Heart left ventricle (tissue), 16 donors: ENCODE results near the gene CALHM1. TPM values are rescaled to one million over a fixed set of nuclear protein-coding genes. Genes with fewer than 3 reads are reported as not detected.

Experiments used
- ATAC-seq, 4 donors: fragments of 200-7000 bp; cut with Tn5 transposase; one replicate each; pipeline ENCODE4 v1.9.1; 2020 to 2022; ENCODE audit warnings: moderate library complexity in 4 of 4, mild to moderate bottlenecking in 3 of 4, moderate number of reproducible peaks in 1 of 4
- DNase-seq, 5 donors: peaks; one replicate each; pipeline ENCODE4 v3.0.0-alpha.2; 2020
- H3K27ac ChIP-seq, 12 donors: fragments of 200-600 bp; sonication (generic) in 4 of 12; one replicate each; pipeline versions ENCODE4 v1.5.0 to v1.8.0; 2016 to 2022; ENCODE audit warnings: mild to moderate bottlenecking in 2 of 12
- H3K27me3 ChIP-seq, 9 donors: fragments of 200-600 bp; sonication (generic) in 2 of 9; one replicate each; pipeline versions ENCODE4 v1.5.1 to v1.8.0; 2016 to 2022; ENCODE audit warnings: mild to moderate bottlenecking in 3 of 9
- H3K36me3 ChIP-seq, 9 donors: fragments of 200-600 bp; sonication (generic) in 2 of 9; one replicate each; pipeline versions ENCODE4 v1.5.0 to v1.8.0; 2018 to 2022; ENCODE audit warnings: mild to moderate bottlenecking in 2 of 9
- H3K4me1 ChIP-seq, 12 donors: fragments of 200-600 bp; sonication (generic) in 4 of 12; one replicate each; pipeline versions ENCODE4 v1.5.0 to v1.8.0; 2016 to 2022; ENCODE audit warnings: mild to moderate bottlenecking in 3 of 12
- H3K4me3 ChIP-seq, 12 donors: fragments of 200-600 bp; sonication (generic) in 4 of 12; one replicate each; pipeline versions ENCODE4 v1.5.0 to v1.8.0; 2017 to 2022; ENCODE audit warnings: mild to moderate bottlenecking in 9 of 12, moderate library complexity in 4 of 12
- H3K9me3 ChIP-seq, 12 donors: fragments of 200-600 bp; sonication (generic) in 4 of 12; one replicate each; pipeline versions ENCODE4 v1.5.0 to v1.8.0; 2016 to 2022; ENCODE audit warnings: mild to moderate bottlenecking in 1 of 12
- POLR2A ChIP-seq, 2 donors: fragments of 450-650 bp; IDR thresholded peaks; one replicate each; pipeline ENCODE4 v1.6.1; 2017; ENCODE audit warnings: antibody characterized with exemption in 2 of 2, mild to moderate bottlenecking in 2 of 2, moderate library complexity in 2 of 2
- WGBS, 4 donors: extraction: QIAGEN DNeasy Blood & Tissue Kit in 2 of 4; methylation state at CpG; one replicate each; pipeline versions ENCODE4 v1.1.5 to v1.1.7; 2013 to 2018; 5-methylcytosine and 5-hydroxymethylcytosine counted together
- intact Hi-C, 10 donors: fragments of 100-400 bp; cut with DNase I; formaldehyde crosslinking; loops; one replicate each; pipeline versions ENCODE4 v1.11.1 to v1.14.2; 2022
- polyA plus RNA-seq, 2 donors: library from polyadenylated mRNA; stranded (reverse); fragments of 200-250 nt; gene quantifications; one replicate each; pipeline ENCODE4 v1.2.3, GENCODE V29; 2013
- total RNA-seq, 9 donors: library from RNA; depleted of rRNA in 2 of 9; stranded (reverse); fragments of >200 nt in 2 of 9; fragmentation: NEBNext Ultra II Directional in 3 of 9; extraction: Animal tissue kit (Norgen Biotek cat#: 25700) in 3 of 9; gene quantifications; one replicate each; pipeline versions ENCODE4 v1.1.0 to v1.2.4, GENCODE V29; 2016 to 2023
- TF ChIP-seq, protein P1 (sequence below), 12 donors: fragments of 200-600 bp; sonication (generic) in 4 of 12; IDR thresholded peaks; one replicate each; pipeline versions ENCODE4 v1.5.0 to v1.8.0; 2018 to 2022; ENCODE audit warnings: antibody characterized with exemption in 12 of 12, mild to moderate bottlenecking in 5 of 12
- donor health status: ischemic (EF 13 %, LVEDD 7.1; RV severe dilation, severe dysfunction).
- donor health status: healthy with polysubstance abuse.
- donor health status: DM: no; HTN: yes; CAD: no.
- donor health status: DM: no; HTN: no; CAD: no.
- donor health status: ischemic (EF 25% LVEDD 6.9; RV normal size, moderate dysfunction).
- donor health status: ischemic (EF 25% LVEDD 5.7; RV mildly dilated, moderate dysfunction).
- donor health status: healthy.
- donor health status: DM: yes; HTN: yes; CAD: no.
- donor health status: ischemic (EF 35%, LVEDD 5.7; RV mildly dilated, moderate dysfunction).
- donor health status: nonischemic (EF 11% LVEDD 7.7; RV severe dilation, severe dysfunction).
- donor health status: DM: yes; HTN: yes; CAD: no.
- donor health status: PGD.
- donor health status: ischemic (EF 29% LVEDD 5.4; RV normal size, mild dysfunction).
- donor health status: nonischemic (EF 23%, LVEDD 6.1; RV moderate dilation, normal function).

Gene CALHM1
- total and polyA plus RNA-seq, 11 donors: not detected

DNA sequence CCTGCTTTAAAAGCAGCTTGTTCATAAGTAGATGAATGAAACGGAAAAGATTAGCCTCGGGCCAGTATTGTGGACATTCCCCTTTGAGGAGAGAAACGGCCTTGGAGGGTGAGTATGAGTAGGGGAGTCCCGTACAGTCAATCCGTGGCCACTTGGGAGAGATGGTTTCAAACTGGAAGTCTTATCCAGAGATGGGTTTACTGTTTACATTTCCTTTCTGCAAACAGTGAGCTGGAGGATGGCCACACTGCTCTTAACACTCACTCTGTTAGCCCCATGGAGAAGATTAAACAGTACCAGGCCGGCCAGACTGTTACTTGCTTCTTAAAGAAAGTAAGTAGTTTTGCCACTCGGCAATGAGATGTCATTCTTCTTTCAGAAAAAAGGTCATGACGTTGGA, 26.8 kb downstream of the CALHM1 start:
- Histone ChIP-seq H3K4me1 (peaks cover 0 to 16% (median 0%) of the 10 kb centered on the region in 12 donors), H3K27me3 (no peaks in the 10 kb centered on the region), H3K27ac (no peak overlapping the region), H3K9me3 (no peaks in the 10 kb centered on the region), H3K36me3 (peaks cover 0 to 98% (median 93%) of the 10 kb centered on the region in 9 donors), H3K4me3 (no peak overlapping the region)
- no peak for ATAC-seq
- intact Hi-C loops: loop anchor here in 1 of 10 donors (10.0 kb wide), 1 partner anchor 143 kb away; no protein-coding TSS in a partner anchor
- 76 to 82% (median 79%) methylated on average over 8 of the region's 8 CpGs for WGBS, 4 donors
- no peak for DNase-seq
- no peak for TF ChIP-seq POLR2A (IDR thresholded peaks at IDR 0.05)
- TF ChIP-seq, protein P1, sequence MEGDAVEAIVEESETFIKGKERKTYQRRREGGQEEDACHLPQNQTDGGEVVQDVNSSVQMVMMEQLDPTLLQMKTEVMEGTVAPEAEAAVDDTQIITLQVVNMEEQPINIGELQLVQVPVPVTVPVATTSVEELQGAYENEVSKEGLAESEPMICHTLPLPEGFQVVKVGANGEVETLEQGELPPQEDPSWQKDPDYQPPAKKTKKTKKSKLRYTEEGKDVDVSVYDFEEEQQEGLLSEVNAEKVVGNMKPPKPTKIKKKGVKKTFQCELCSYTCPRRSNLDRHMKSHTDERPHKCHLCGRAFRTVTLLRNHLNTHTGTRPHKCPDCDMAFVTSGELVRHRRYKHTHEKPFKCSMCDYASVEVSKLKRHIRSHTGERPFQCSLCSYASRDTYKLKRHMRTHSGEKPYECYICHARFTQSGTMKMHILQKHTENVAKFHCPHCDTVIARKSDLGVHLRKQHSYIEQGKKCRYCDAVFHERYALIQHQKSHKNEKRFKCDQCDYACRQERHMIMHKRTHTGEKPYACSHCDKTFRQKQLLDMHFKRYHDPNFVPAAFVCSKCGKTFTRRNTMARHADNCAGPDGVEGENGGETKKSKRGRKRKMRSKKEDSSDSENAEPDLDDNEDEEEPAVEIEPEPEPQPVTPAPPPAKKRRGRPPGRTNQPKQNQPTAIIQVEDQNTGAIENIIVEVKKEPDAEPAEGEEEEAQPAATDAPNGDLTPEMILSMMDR (IDR thresholded peaks at IDR 0.05): no peak

DNA sequence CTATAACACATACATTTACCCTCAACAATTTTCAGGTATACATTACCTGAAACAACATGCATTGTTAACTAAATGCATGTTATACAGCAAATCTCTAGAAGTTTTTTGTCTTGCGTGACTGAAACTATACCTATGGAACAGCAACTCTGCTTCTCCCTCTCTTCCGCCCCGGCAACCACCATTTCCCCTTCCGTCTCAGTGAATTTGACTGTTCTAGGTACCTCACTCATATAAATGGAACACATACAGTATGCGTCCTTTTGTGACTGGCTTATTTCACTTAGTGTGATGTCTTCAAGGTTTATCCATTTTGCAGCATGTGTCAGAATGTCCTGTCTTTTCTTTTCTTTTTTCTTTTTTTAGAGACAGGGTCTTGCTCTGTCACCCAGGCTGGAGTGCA, 29.1 kb downstream of the CALHM1 start:
- TF ChIP-seq POLR2A (IDR thresholded peaks at IDR 0.05): no peak
- TF ChIP-seq, protein P1 (IDR thresholded peaks at IDR 0.05): no peak
- Histone ChIP-seq H3K36me3 (peaks cover 0 to 98% (median 93%) of the 10 kb centered on the region in 9 donors), H3K9me3 (no peaks in the 10 kb centered on the region), H3K27ac (no peak overlapping the region), H3K27me3 (no peaks in the 10 kb centered on the region), H3K4me3 (no peak overlapping the region), H3K4me1 (peaks cover 0 to 15% (median 0%) of the 10 kb centered on the region in 12 donors)
- 95 to 98% (median 95%) methylated on average over 5 of the region's 5 CpGs for WGBS, 4 donors
- ATAC-seq (no peak), DNase-seq (no peak)
- intact Hi-C loops: loop anchor here in 1 of 10 donors (10.0 kb wide), 1 partner anchor 145 kb away; no protein-coding TSS in a partner anchor

DNA sequence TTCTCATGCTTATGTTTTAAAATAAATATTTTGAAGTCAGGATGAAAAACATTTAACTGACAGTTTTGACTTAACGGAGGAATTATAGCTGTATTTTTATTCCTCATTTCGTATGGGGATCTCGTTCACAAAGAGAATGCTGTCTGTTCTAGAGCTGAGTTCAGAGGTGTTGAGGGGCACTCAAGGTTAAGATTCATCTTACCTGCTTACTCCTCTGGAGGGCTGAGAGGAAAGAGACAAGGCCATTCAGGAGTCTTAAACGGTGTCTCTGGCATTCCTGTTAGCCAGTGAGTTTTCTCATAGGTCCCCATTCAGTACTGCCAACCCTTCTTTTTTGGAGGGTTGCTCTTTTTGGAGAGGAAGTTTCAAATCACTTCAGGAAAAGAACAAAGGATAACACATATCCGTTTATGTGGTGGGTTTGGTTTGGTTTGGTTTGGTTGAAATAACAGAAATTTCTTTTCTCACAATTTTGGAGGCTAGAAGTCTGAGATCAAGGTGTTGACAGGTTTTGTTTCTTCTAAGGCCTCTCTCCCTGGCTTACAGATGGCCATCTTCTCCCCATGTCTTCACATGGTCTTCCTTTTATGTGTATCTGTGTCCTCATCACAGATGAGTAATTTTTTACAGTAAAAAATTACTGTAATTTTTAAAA, 29.6 kb downstream of the CALHM1 start:
- WGBS, 4 donors: 68 to 77% (median 75%) methylated on average over 5 of the region's 5 CpGs
- Histone ChIP-seq H3K36me3 (peaks cover 0 to 98% (median 93%) of the 10 kb centered on the region in 9 donors), H3K27me3 (no peaks in the 10 kb centered on the region), H3K27ac (no peak overlapping the region), H3K4me3 (no peak overlapping the region), H3K4me1 (peaks cover 0 to 10% (median 0%) of the 10 kb centered on the region in 12 donors), H3K9me3 (no peaks in the 10 kb centered on the region)
- no peak for DNase-seq
- ATAC-seq: no peak
- intact Hi-C loops: no loop called here
- TF ChIP-seq POLR2A (IDR thresholded peaks at IDR 0.05): no peak
- TF ChIP-seq, protein P1 (IDR thresholded peaks at IDR 0.05): no peak

DNA sequence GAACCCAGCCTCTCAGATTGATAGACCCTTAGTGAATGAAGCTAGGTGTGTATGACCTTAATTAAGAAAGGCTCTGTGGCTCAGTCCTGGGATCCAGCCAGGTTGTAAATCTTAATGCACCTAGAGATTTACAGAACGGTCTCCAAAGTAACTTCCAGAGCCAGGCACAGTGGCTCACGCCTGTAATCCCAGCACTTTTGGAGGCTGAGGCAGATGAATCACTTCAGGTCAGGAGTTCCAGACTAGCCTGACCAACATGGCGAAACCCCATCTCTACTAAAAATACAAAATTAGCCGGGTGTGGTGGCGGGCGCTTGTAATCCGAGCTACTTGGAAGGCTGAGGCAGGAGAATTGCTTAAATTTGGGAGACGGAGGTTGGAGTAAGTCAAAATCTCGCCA, 30.8 kb downstream of the CALHM1 start:
- Histone ChIP-seq H3K4me1 (no peaks in the 10 kb centered on the region), H3K36me3 (peaks cover 0 to 100% (median 93%) of the 10 kb centered on the region in 9 donors), H3K9me3 (no peaks in the 10 kb centered on the region), H3K27me3 (no peaks in the 10 kb centered on the region), H3K4me3 (no peak overlapping the region), H3K27ac (no peak overlapping the region)
- DNase-seq (no peak), ATAC-seq (no peak)
- no peak for TF ChIP-seq POLR2A (IDR thresholded peaks at IDR 0.05)
- TF ChIP-seq, protein P1 (IDR thresholded peaks at IDR 0.05): no peak
- intact Hi-C loops: no loop called here
- WGBS, 4 donors: 97 to 98% (median 97%) methylated on average over 9 of the region's 9 CpGs
